ENCODE data around the gene C19orf44. TPM values are rescaled to one million over a fixed set of nuclear protein-coding genes. Genes with fewer than 3 reads are reported as not detected.

C19orf44 gene
- total and polyA plus RNA-seq, 12 donors, result 3.2 to 12.1 (median 5.6) TPM

DNA sequence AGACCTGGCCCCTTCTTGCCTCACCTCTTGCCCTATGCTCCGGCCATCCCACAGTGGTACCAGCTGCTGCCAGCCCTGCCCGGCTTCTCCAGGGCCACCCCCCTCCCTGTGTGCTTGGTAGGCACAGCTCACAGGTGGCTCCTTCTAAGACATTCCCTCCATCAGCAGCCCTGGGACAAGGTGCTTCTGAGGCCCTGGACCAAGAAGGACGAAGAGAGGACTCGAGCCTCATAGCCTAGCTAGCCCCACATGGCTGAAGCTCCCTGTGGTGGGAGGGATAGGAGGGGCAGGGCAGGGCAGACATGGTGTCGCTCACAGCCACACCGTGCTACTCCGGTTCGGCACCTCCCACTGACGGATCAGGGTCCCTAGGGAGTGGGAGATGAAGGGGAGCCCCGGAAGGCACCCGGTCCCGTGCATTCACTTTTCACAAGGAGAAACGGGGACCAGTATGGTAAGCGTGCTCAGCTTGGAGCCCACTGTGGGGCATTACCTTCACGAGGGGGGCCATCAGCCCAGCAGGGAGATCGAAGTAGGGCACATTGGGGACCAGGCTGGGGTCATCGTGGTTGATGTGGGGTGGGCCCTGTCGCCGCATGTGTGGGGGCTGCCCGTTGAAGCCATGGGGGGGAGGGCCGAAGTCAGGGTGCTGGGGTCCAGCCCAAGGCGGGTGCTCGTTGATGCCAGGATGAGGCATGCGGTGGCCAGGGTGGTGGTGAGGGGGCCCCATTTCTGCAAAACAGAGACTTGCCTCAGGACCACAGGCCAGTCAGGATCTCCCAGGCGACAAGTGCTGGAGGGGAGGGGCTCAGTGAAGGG, 26.6 kb downstream of the C19orf44 start:
- H3K36me3 ChIP-seq (replicated peaks in 1 of 2), result peaks cover 0 to 99% of the 10 kb centered on the region in 2 donors
- WGBS, 4 donors, result 92 to 97% (median 95%) methylated on average over 23 to 25 of the region's 25 CpGs
- TF ChIP-seq, protein P1, sequence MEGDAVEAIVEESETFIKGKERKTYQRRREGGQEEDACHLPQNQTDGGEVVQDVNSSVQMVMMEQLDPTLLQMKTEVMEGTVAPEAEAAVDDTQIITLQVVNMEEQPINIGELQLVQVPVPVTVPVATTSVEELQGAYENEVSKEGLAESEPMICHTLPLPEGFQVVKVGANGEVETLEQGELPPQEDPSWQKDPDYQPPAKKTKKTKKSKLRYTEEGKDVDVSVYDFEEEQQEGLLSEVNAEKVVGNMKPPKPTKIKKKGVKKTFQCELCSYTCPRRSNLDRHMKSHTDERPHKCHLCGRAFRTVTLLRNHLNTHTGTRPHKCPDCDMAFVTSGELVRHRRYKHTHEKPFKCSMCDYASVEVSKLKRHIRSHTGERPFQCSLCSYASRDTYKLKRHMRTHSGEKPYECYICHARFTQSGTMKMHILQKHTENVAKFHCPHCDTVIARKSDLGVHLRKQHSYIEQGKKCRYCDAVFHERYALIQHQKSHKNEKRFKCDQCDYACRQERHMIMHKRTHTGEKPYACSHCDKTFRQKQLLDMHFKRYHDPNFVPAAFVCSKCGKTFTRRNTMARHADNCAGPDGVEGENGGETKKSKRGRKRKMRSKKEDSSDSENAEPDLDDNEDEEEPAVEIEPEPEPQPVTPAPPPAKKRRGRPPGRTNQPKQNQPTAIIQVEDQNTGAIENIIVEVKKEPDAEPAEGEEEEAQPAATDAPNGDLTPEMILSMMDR (IDR thresholded peaks at IDR 0.05), result no peak
- no peak for TF ChIP-seq POLR2A (IDR thresholded peaks at IDR 0.05)

DNA sequence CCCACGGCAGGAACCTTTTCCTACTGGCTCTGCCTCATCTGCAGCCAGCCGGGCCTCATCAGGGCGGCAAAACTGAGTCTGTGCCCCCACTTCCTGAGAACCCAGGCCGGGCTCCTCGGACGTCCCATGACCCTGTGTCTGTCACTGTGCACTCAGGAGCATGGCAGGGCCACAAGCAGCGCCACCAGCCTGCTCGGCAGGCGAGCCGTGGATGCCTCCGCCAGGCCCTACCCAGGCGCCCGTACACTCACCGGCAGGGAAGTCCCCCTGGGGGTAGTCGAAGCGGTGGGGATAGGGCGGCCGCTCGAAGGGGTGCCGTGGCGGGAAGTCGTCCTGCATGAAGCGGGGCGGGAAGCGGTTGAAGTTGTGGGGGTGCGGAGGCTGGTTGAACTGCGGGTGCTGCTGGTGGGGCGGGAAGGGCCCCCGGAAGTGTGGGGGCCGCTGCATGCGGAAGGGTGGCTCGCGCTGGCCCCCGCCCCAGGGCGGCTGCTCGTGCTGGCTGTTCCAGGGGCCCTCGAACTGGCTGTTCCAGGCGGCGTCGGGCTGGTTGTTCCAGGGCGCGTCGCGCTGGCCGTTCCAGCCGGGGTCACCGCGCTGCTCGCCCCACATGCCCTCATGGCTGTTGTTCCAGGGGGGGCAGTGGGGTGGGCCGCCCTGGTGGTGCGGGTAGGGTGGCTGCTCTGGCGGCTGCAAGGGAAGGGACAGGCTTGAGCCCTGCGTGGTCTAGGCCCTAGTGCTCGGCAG, 29.0 kb downstream of the C19orf44 start:
- intact Hi-C loops (cut with DNase I), result no loop called here
- Histone ChIP-seq H3K27me3 (no peaks in the 10 kb centered on the region), H3K36me3 (replicated peaks in 1 of 2) (peaks cover 0 to 100% of the 10 kb centered on the region in 2 donors), H3K4me1 (replicated peaks in 1 of 2) (no peaks in the 10 kb centered on the region), H3K4me3 (no peak overlapping the region), H3K9me3 (replicated peaks in 1 of 3) (no peaks in the 10 kb centered on the region), H3K27ac (no peak overlapping the region)
- WGBS, 4 donors, result 93 to 98% (median 96%) methylated on average over 33 to 54 of the region's 54 CpGs
- no peak for DNase-seq
- TF ChIP-seq, protein P1 (IDR thresholded peaks at IDR 0.05), result no peak
- no peak for TF ChIP-seq POLR2A (IDR thresholded peaks at IDR 0.05)

More for the DNA sequence above, 26.6 kb downstream of the C19orf44 start:
- no peak overlapping the region for H3K4me3 ChIP-seq
- no peak overlapping the region for H3K27ac ChIP-seq
- intact Hi-C loops (cut with DNase I), result no loop called here
- no peaks in the 10 kb centered on the region for H3K9me3 ChIP-seq (replicated peaks in 1 of 3)
- no peaks in the 10 kb centered on the region for H3K4me1 ChIP-seq (replicated peaks in 1 of 2)
- no peak for DNase-seq
- no peaks in the 10 kb centered on the region for H3K27me3 ChIP-seq

DNA sequence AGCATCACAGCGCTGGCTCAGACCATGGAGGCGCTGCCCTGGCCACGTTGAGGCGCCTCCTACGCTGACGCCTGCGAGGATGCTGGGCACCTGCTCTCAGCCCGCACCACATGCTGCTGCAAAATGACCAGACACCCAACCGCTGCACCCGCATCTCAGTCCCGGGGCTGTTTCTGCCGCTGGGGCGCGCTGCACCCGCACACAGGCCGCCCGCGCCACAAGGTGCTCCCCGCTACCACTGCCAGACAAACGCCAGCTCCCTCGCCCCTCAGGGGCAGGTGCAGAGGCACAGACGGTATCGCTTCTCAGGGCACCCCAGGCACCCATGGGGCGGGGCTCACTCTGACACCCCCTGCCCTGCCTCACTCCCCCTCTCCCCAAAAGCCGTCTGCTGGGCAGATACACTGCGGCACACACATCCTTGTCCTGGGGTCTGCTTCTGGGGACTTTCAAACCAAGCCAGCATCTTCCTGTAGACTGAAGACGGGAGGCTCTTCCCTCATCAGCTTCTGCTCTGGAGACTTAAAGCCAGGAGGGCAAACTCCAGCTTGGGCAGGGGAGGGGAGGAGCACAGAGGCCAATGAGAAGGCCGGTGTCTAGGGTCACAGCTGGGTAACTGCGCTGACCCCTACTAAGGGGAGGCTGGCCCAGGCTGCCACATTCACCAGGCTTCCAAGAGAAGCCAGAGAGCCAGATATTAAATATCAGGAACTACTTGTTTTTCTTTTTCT, 29.7 kb downstream of the C19orf44 start:
- intact Hi-C loops (cut with DNase I), result no loop called here
- H3K36me3 ChIP-seq (replicated peaks in 1 of 2), result peaks cover 0 to 100% of the 10 kb centered on the region in 2 donors

More for the DNA sequence above, 29.7 kb downstream of the C19orf44 start:
- DNase-seq, result no peak
- H3K4me1 ChIP-seq (replicated peaks in 1 of 2), result no peaks in the 10 kb centered on the region
- H3K27me3 ChIP-seq, result no peaks in the 10 kb centered on the region
- H3K9me3 ChIP-seq (replicated peaks in 1 of 3), result no peaks in the 10 kb centered on the region
- no peak overlapping the region for H3K4me3 ChIP-seq
- H3K27ac ChIP-seq, result no peak overlapping the region
- WGBS, 4 donors, result 96 to 100% (median 96%) methylated on average over 2 to 29 of the region's 29 CpGs
- TF ChIP-seq POLR2A (IDR thresholded peaks at IDR 0.05), result no peak
- TF ChIP-seq, protein P1 (IDR thresholded peaks at IDR 0.05), result no peak
